Measurements from ENCODE around the gene LASP1. TPM values are rescaled to one million over a fixed set of nuclear protein-coding genes. Genes with fewer than 3 reads are reported as not detected.

The LASP1 gene
- total RNA-seq, 4 donors from 2014 or later, result 69.3 to 77.5 (median 71.1) TPM

DNA sequence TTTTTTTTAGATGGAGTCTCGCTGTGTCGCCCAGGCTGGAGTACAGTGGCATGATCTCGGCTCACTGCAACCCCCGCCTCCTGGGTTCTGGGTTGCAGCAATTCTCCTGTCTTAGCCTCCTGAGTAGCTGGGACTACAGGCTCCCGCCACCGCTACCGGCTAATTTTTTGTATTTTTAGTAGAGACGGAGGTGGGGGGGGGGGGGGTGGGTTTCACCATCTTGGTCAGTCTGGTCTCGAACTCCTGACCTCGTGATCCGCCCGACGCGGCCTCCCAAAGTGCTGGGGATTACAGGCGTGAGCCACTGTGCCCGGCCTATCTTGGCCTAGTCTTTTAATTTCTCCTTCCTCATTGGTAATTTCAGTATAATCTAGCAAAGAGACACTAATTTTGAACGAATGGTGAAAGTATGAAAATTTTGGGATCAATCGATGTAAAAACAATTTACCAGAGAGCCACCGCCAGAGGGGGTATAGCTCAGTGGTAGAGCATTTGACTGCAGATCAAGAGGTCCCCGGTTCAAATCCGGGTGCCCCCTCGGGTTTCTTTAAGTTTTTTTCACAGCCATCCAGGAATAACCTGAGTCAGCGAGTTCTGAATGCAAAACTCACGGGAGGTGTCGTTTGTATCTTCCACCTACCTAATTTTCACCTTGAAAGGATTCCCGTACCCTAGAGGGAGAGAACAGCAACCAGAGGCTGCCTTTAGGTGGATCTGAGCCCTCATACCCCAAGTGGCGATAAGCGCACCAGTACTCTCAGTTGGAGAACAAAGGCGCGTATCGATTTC lies 2.5 kb upstream of the LASP1 start:
- Histone ChIP-seq H3K27ac (peak overlapping the region; percentile 60 to 98 (median 92)), H3K9me3 (no peaks in the 10 kb centered on the region), H3K27me3 (no peaks in the 10 kb centered on the region), H3K4me1 (peaks cover 14 to 24% of the 10 kb centered on the region in 2 donors), H3K4me3 (replicated peaks in 1 of 3) (no peak overlapping the region), H3K36me3 (no peaks in the 10 kb centered on the region)
- DNase-seq, result peak in 1 of 2 donors; percentile 43
- 37 to 42% methylated on average over 31 of the region's 31 CpGs for WGBS, 2 donors
- TF ChIP-seq POLR2A (IDR thresholded peaks at IDR 0.05), result no peak
- TF ChIP-seq, protein P1, sequence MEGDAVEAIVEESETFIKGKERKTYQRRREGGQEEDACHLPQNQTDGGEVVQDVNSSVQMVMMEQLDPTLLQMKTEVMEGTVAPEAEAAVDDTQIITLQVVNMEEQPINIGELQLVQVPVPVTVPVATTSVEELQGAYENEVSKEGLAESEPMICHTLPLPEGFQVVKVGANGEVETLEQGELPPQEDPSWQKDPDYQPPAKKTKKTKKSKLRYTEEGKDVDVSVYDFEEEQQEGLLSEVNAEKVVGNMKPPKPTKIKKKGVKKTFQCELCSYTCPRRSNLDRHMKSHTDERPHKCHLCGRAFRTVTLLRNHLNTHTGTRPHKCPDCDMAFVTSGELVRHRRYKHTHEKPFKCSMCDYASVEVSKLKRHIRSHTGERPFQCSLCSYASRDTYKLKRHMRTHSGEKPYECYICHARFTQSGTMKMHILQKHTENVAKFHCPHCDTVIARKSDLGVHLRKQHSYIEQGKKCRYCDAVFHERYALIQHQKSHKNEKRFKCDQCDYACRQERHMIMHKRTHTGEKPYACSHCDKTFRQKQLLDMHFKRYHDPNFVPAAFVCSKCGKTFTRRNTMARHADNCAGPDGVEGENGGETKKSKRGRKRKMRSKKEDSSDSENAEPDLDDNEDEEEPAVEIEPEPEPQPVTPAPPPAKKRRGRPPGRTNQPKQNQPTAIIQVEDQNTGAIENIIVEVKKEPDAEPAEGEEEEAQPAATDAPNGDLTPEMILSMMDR (IDR thresholded peaks at IDR 0.05), result peak in 1 of 6 experiments; percentile 43
- intact Hi-C loops (cut with DNase I), result no loop called here

DNA sequence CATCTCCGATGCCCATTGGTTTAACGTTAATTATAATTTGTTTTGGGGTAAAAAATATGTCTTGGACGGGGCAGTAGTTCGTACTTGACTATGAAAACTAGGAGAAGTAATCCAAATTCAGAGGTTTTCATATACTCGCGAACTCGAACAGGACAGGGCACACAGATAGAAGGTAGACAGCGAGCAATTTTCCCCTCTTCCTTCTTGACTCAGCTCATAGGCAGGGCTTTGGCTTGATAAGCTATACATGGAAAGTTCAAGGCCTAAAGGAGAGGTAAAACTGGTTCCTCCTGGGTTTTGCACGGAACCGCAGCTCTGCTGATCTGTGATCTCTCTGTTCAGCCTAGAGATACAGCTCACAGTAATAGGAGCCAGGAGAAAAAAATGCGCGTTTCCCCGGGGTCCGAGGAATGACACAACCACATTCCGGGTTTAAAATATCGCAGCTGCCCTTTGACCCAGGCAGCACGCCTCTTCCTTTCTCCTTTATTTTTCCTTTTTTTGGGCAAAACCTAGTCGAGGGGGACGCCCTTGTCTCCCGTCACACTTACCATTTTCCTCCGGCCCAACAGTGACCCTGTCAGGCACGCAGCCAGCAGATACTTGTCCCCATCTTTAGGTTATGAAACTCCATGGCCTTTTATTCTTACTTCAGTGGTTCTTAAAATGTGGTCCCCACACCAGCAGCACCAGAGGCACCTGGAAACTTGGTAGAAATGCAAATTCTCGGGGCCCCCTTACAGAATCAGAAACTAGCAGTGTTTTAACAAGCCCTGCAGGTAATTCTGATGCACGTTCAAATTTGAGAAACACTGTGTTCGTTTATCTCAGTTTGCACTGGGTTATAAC lies 1.7 kb upstream of the LASP1 start:
- intact Hi-C loops (cut with DNase I), result no loop called here
- Histone ChIP-seq H3K27ac (peak overlapping the region; percentile 92 to 98 (median 95)), H3K4me3 (replicated peaks in 1 of 3) (peak overlapping the region in 1 of 3 donors; percentile 87), H3K36me3 (no peaks in the 10 kb centered on the region), H3K27me3 (no peaks in the 10 kb centered on the region), H3K9me3 (no peaks in the 10 kb centered on the region), H3K4me1 (peaks cover 14 to 33% of the 10 kb centered on the region in 2 donors)
- peak in 1 of 2 donors; percentile 15 for DNase-seq
- TF ChIP-seq, protein P1 (IDR thresholded peaks at IDR 0.05), result no peak
- no peak for TF ChIP-seq POLR2A (IDR thresholded peaks at IDR 0.05)
- WGBS, 2 donors, result 30 to 38% methylated on average over 25 of the region's 25 CpGs

DNA sequence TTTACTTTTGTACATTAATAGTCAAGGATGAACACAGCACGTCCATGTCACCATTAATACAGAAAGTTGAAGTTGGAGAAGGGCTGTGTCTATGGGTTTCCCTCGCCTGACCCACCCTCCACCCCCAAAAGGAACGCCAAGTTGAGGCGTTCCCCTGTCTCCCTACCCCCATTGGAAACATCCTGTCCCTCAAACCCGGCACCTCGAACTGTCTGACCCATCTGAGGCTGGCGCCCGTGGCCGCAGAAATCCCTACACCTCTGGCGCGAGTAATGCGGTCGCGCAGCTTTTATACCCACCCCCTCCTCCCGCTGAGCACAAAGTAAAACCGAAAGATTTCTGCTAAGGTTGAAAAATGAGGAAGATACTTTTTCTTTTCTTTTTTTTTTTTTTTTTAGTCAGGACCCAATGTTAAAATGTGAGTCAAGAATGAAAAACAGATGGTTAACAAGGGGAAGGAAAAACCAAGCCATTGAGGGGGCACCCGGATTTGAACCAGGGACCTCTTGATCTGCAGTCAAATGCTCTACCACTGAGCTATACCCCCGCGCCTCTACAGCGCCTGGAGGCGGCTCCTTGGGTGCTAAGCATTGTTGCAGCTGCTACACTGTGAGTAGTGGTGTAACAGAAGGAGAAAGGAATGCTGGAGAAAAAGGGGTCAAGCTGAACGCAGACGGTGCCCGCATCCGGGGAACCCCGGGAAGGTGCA lies 887 bp upstream of the LASP1 start:
- Histone ChIP-seq H3K27me3 (no peaks in the 10 kb centered on the region), H3K36me3 (no peaks in the 10 kb centered on the region), H3K4me1 (peaks cover 21 to 40% of the 10 kb centered on the region in 2 donors), H3K4me3 (replicated peaks in 1 of 3) (peak overlapping the region; percentile 87 to 99 (median 92)), H3K27ac (peak overlapping the region; percentile 92 to 98 (median 95)), H3K9me3 (no peaks in the 10 kb centered on the region)
- DNase-seq, result peak; percentile 91 to 93
- WGBS, 2 donors, result 4 to 7% methylated on average over 26 of the region's 26 CpGs
- TF ChIP-seq POLR2A (IDR thresholded peaks at IDR 0.05), result no peak
- TF ChIP-seq, protein P1 (IDR thresholded peaks at IDR 0.05), result peak in 1 of 6 experiments; percentile 10
- intact Hi-C loops (cut with DNase I), result no loop called here

DNA sequence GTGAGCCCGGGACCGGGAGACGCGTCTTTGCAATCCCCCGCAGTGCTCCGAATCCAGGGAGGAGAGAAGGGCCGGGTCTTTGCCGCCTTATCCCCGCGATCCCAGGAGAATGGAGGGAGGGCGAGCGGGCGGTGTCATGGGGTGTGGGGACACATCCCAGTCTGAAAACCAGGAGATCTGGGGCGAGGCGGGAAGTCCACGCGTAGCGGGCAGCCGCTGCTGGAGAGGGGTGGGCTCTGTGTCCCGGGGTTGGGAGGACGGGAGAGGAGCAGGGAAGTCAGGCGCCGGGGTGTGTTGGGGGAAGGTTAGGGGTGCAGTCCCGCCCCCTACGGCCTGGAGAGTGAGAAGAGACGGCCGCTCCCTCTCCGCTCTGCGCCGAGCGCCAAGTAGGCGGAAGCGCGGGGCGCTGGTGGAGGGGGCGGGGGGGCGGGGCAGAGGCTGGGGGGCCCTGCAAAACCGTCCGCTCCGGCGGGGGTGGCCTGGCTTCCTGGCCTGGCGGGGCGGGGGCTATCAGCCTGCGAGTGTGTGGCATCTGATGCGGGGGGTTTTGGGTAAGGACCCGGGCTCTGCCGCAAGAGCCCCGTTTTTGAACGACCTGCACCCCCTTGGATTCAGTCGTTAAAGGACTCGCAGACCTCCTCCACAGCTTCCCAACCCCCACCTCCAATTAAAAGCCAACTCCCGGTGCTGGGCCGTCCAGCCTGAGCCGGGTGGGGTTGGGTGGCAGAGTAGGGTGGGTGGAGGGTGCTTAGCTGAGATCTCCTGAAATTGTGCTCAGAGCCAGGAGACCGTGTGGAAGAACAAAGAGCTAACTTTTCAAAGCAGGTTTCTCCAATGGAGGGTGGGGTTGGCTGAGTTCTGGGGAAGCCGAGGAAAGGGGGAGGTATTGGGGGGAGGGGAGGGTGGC lies 654 bp downstream of the LASP1 start:
- peak; percentile 74 to 77 for DNase-seq
- Histone ChIP-seq H3K9me3 (no peaks in the 10 kb centered on the region), H3K4me1 (peaks cover 36 to 56% of the 10 kb centered on the region in 2 donors), H3K4me3 (replicated peaks in 1 of 3) (peak overlapping the region; percentile 87 to 99 (median 92)), H3K36me3 (no peaks in the 10 kb centered on the region), H3K27me3 (no peaks in the 10 kb centered on the region), H3K27ac (peak overlapping the region; percentile 92 to 98 (median 95))
- intact Hi-C loops (cut with DNase I), result no loop called here
- TF ChIP-seq, protein P1 (IDR thresholded peaks at IDR 0.05), result no peak
- TF ChIP-seq POLR2A (IDR thresholded peaks at IDR 0.05), result no peak
- WGBS, 2 donors, result 0 to 1% methylated on average over 27 to 33 of the region's 56 CpGs

Measured in thyroid gland (tissue), 4 donors.